Right renal cortex interstitium (tissue), 3 donors: ENCODE results near the gene OR5AN1. TPM values are rescaled to one million over a fixed set of nuclear protein-coding genes. Genes with fewer than 3 reads are reported as not detected.

ENCODE experiments used
- DNase-seq, 3 donors: peaks; one replicate each; pipeline ENCODE4 v3.0.0-alpha.2; 2013; ENCODE audit warnings: low read depth in 3 of 3, low spot score in 2 of 3
- polyA plus RNA-seq, 3 donors: library from polyadenylated mRNA; unstranded; fragments of 120-200 nt; gene quantifications; one replicate each; pipeline ENCODE4 v1.2.1, GENCODE V29; 2013; ENCODE audit not compliant: insufficient read length in 3 of 3

OR5AN1 gene
- polyA plus RNA-seq, 3 donors, result not detected

DNA sequence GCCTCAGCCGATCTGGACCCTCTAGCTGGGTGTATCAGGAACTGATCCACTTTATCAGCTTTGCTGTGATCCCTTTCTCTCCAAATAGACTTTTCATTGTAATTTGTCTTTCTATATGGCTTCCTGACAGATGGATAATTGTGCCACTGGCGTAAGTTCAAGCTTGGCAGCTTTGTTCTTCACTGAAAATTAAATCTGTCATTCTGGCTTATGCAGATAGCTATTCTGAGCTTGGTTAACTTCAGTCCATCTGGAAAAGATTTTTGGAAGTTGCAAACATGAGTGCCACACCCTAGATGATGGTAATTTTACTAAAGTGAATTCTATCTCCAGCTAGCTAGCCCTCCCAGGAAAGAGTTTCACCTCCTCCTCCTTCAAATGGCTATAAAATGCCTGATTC, 59.5 kb downstream of the OR5AN1 start:
- no peak for DNase-seq

Other genes with a start within 250 kb of the OR5AN1 start
- gene FAM111A, start 216.0 kb upstream of the OR5AN1 start, polyA plus RNA-seq, result 10 to 100 TPM; 47.8 to 57.2 (median 54.6) TPM
- gene DTX4, start 186.8 kb upstream of the OR5AN1 start, polyA plus RNA-seq, result 10 to 100 TPM; 43.0 to 47.5 (median 43.4) TPM
- 10 to 100 TPM in 1 of 3 donors, 1 to 10 TPM in 2; 9.3 to 11.1 (median 9.4) TPM for gene MPEG1, start 146.0 kb upstream of the OR5AN1 start, polyA plus RNA-seq
- not detected for gene OR5A2, start 67.5 kb downstream of the OR5AN1 start, polyA plus RNA-seq
- not detected for gene OR5A1, start 77.6 kb downstream of the OR5AN1 start, polyA plus RNA-seq
- not detected for gene OR4D6, start 98.1 kb downstream of the OR5AN1 start, polyA plus RNA-seq
- gene OR4D10, start 114.4 kb downstream of the OR5AN1 start, polyA plus RNA-seq, result not detected
- gene OR4D11, start 144.7 kb downstream of the OR5AN1 start, polyA plus RNA-seq, result not detected
- gene OR4D9, start 152.6 kb downstream of the OR5AN1 start, polyA plus RNA-seq, result under 1 TPM in 2 of 3 donors, not detected in 1; 0.04 TPM